RWPE2 (cell line): ENCODE data around the gene NTHL1.

Source experiments
- ATAC-seq: fragments of 200-7000 bp; cut with Tn5 transposase; 3 replicates; pipeline ENCODE4 v1.9.1; 2021; ENCODE audit warnings: low read depth
- DNase-seq: peaks from one replicate; pipeline ENCODE4 v3.0.0-alpha.2; 2020; ENCODE audit warnings: low spot score
- H3K27ac ChIP-seq: fragments of 450-650 bp; 2 replicates; pipeline ENCODE4 v1.5.1; 2017; ENCODE audit warnings: mild to moderate bottlenecking; ENCODE audit not compliant: poor library complexity, severe bottlenecking
- H3K27me3 ChIP-seq: fragments of 250-450 bp; sonication (Bioruptor Pico); 2 replicates; pipeline ENCODE4 v1.5.1; 2021; ENCODE audit warnings: mild to moderate bottlenecking, moderate library complexity; ENCODE audit not compliant: insufficient read depth, poor library complexity, severe bottlenecking
- H3K36me3 ChIP-seq: fragments of 250-450 bp; sonication (Bioruptor Pico); 2 replicates; pipeline ENCODE4 v1.5.1; 2020; ENCODE audit warnings: low read depth, mild to moderate bottlenecking, moderate library complexity
- H3K4me1 ChIP-seq: fragments of 250-450 bp; sonication (Bioruptor Pico); 2 replicates; pipeline ENCODE4 v1.5.1; 2021; ENCODE audit warnings: mild to moderate bottlenecking, moderate library complexity; ENCODE audit not compliant: insufficient read depth, poor library complexity, severe bottlenecking
- H3K4me3 ChIP-seq: fragments of 250-450 bp; sonication (Bioruptor Pico); 2 replicates; pipeline ENCODE4 v1.5.1; 2021; ENCODE audit warnings: mild to moderate bottlenecking, moderate library complexity; ENCODE audit not compliant: severe bottlenecking
- H3K9me3 ChIP-seq: fragments of 250-450 bp; sonication (Bioruptor Pico); 2 replicates; pipeline ENCODE4 v1.5.1; 2021; ENCODE audit warnings: mild to moderate bottlenecking, moderate library complexity; ENCODE audit not compliant: severe bottlenecking
- CTCF ChIP-seq: fragments of 450-650 bp; IDR thresholded peaks from one replicate; pipeline ENCODE4 v1.5.1; 2017; ENCODE audit warnings: mild to moderate bottlenecking, moderate library complexity; ENCODE audit not compliant: poor library complexity, severe bottlenecking

NTHL1 gene

GRCh38 chr16:1991588-1991947 lies 56.1 kb downstream of the NTHL1 start:
- peaks cover 5% of the 10 kb centered on the region for H3K27me3 ChIP-seq
- H3K36me3 ChIP-seq: peaks cover 2% of the 10 kb centered on the region; the same call in 1 of the 2 replicates
- H3K4me1 ChIP-seq: peaks cover 2% of the 10 kb centered on the region
- no peak overlapping the region for H3K4me3 ChIP-seq
- H3K27ac ChIP-seq: no peak overlapping the region
- no peaks in the 10 kb centered on the region for H3K9me3 ChIP-seq
- no peak for TF ChIP-seq CTCF
- ATAC-seq (no peak), DNase-seq (no peak)

GRCh38 chr16:1991135-1991551 lies 56.5 kb downstream of the NTHL1 start:
- peaks cover 5% of the 10 kb centered on the region for H3K27me3 ChIP-seq
- no peak for TF ChIP-seq CTCF
- no peak overlapping the region for H3K4me3 ChIP-seq
- peaks cover 6% of the 10 kb centered on the region for H3K36me3 ChIP-seq
- DNase-seq: no peak
- no peaks in the 10 kb centered on the region for H3K9me3 ChIP-seq
- no peak for ATAC-seq
- peaks cover 2% of the 10 kb centered on the region for H3K4me1 ChIP-seq
- no peak overlapping the region for H3K27ac ChIP-seq

- Histone ChIP-seq H3K4me3 (peak overlapping the region; percentile 48), H3K27ac (no peak overlapping the region), H3K4me1 (peaks cover 2% of the 10 kb centered on the region), H3K27me3 (peaks cover 5% of the 10 kb centered on the region), H3K36me3 (peaks cover 12% of the 10 kb centered on the region), H3K9me3 (no peaks in the 10 kb centered on the region)
- DNase-seq (no peak), ATAC-seq (no peak)
- no peak for TF ChIP-seq CTCF
Measured at GRCh38 chr16:1990351-1991134, 57.1 kb downstream of the NTHL1 start.

- peaks cover 17% of the 10 kb centered on the region for H3K36me3 ChIP-seq
- peaks cover 5% of the 10 kb centered on the region for H3K27me3 ChIP-seq
- ATAC-seq (no peak), DNase-seq (no peak)
- no peak for TF ChIP-seq CTCF
- H3K4me1 ChIP-seq: peaks cover 6% of the 10 kb centered on the region
- H3K9me3 ChIP-seq: no peaks in the 10 kb centered on the region
- H3K4me3 ChIP-seq: peak overlapping the region; percentile 48
- no peak overlapping the region for H3K27ac ChIP-seq
Measured at GRCh38 chr16:1990101-1990350, 57.6 kb downstream of the NTHL1 start.
